Brain microvascular endothelial cell (primary cell): ENCODE data around the gene VAV2.

Experiments
- DNase-seq: peaks from one replicate; pipeline ENCODE4 v3.0.0-alpha.2; 2020
- H3K27ac ChIP-seq: fragments of 250-450 bp; sonication (Bioruptor Pico); 2 replicates; pipeline ENCODE4 v1.5.1; 2020; ENCODE audit warnings: mild to moderate bottlenecking, moderate library complexity
- H3K27me3 ChIP-seq: fragments of 250-450 bp; sonication (Bioruptor Pico); replicated peaks from 2 replicates; pipeline ENCODE4 v1.5.1; 2020; ENCODE audit warnings: mild to moderate bottlenecking
- H3K36me3 ChIP-seq: fragments of 250-450 bp; sonication (Bioruptor Pico); replicated peaks from 2 replicates; pipeline ENCODE4 v1.5.1; 2020; ENCODE audit warnings: mild to moderate bottlenecking
- H3K4me3 ChIP-seq: 2 replicates; pipeline ENCODE4 v1.5.1; 2011; ENCODE audit warnings: low read depth, mild to moderate bottlenecking, control low read depth, low read length, moderate library complexity
- CTCF ChIP-seq: IDR thresholded peaks from 2 replicates; pipeline ENCODE4 v1.5.1; 2011; ENCODE audit warnings: low read depth, mild to moderate bottlenecking, moderate library complexity, low read length, control low read depth, inconsistent platforms; ENCODE audit errors: missing control alignments
- in situ Hi-C: cut with HindIII; loops from 2 replicates; pipeline ENCODE4 v1.10.0; 2017; ENCODE audit warnings: low sequenced_read_pairs, low pct_ligation_motif_present

VAV2 gene

GRCh38 chr9:133818444-133818843, 173.7 kb downstream of the VAV2 start:
- Histone ChIP-seq H3K27ac (no peak overlapping the region), H3K27me3 (no peaks in the 10 kb centered on the region), H3K4me3 (no peak overlapping the region), H3K36me3 (no peaks in the 10 kb centered on the region)
- TF ChIP-seq CTCF: no peak
- no peak for DNase-seq
- in situ Hi-C loops: no loop called here

GRCh38 chr9:133815781-133816180, 176.3 kb downstream of the VAV2 start:
- no peak overlapping the region for H3K4me3 ChIP-seq

DNA sequence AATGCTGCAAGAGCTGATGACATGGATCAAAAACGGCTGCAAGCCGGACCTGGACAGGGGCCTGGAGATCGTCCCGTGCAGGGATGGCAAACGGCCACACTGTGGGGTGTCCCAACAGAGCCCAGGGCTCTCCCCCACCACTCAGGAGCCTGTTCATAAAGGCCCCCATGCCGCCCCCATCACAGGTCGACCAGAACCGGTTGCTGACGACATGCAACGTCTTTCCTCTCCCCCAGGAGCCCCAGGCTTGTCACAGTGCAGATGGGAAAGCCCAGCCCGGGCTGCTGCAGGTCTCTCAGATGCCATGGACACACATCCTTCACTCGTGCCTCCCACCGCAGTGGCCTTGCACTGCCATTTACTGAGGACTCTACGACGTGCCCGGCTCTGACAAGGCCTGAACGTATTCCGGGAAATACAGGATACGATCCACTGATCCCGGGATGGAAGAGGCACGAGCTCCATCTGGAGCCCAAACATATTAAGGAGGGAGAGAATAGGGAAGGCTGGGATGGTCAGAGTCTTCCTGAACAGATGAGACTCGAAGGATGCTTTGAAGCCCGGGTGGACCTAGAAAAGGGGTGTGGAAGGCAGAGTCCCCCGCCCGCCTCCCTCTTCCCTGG, 177.4 kb downstream of the VAV2 start:
- H3K27ac ChIP-seq: no peak overlapping the region
- no peak for TF ChIP-seq CTCF
- in situ Hi-C loops: no loop called here
- no peaks in the 10 kb centered on the region for H3K36me3 ChIP-seq
- H3K27me3 ChIP-seq: no peaks in the 10 kb centered on the region
- no peak for DNase-seq
- H3K4me3 ChIP-seq: no peak overlapping the region

More at GRCh38 chr9:133815781-133816180, 176.3 kb downstream of the VAV2 start:
- H3K27ac ChIP-seq: no peak overlapping the region
- DNase-seq: no peak
- H3K27me3 ChIP-seq: no peaks in the 10 kb centered on the region
- no peaks in the 10 kb centered on the region for H3K36me3 ChIP-seq
- in situ Hi-C loops: no loop called here
- no peak for TF ChIP-seq CTCF

DNA sequence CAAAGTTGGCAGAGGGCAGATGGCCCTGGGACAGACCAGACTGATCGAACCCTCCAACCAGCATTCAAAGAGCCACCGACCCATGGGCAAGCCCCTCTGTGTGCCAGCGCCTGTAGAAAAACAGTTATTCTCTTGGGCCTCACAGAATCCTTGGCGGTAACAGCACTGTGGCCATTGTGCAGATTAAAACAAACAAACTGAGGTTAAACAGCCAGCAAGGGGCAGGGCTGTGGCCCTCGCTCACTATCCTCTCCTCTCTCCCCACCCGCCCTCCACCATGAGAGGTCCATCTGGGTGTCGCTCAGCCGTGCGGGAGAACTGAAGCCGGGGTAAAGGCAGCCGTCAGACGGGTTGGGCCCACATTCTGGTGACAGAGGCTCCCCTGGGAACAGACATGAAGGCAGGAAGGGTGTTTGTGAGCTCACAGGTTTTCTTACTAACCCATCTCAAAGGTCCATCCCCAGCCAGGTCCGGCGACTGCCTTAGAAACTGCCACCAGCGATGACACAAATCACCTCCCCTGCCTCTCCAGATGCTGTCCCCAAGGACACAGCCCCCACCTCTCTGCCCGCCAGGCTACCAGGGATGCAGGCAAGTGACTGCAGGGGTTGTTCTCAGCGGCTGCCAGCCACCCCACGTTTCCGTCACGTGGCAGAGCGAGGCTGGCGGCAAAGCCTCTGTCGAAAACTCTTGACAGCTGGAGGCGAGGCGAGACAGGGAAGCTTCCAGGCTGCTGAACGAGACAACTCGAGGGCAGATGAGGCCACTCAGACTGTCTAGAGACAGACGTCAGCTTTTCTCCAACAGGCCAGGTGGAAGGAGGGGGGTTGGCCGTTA, 178.2 kb downstream of the VAV2 start:
- H3K4me3 ChIP-seq: no peak overlapping the region
- peaks cover 3% of the 10 kb centered on the region for H3K36me3 ChIP-seq
- DNase-seq: no peak
- in situ Hi-C loops: no loop called here
- no peak overlapping the region for H3K27ac ChIP-seq
- H3K27me3 ChIP-seq: no peaks in the 10 kb centered on the region
- TF ChIP-seq CTCF: no peak

DNA sequence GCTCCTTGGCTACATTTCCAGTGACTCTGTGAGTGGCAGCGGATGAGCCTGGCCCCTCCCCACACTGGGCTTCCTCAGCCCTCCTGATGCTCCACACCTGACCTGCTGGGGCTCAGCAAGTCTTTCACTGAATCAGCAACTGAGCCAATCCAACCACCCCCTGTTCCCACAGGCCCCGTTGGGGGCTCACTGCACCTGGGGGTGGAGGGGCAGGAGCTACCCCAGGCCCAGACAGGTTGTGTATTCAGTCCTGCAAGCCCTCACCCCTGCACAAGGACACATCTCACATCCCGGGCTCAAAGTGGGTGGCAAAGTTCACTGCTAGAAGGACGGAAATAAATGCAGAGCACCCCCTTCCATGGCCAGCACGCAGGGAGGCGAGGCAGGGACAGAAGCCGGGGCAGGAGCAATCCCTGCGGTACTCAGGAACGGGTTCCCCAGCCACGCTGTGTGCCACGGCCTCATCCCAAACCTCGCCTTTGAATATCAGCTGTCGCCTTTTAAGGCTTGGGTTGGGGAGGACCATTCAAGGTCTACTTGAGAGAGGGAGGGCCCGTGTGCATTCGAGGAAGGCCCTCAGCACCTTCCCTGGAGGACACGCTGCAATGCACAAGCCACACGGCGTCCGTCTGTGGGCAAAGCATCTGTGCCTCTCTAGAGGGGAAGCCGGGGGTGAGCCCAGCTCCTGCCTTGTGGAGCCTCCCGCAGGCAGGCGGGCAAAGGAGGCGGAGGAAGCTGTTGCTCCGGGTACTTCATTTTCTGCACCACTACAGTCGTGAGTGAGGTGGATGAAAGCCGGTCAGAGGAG, 179.0 kb downstream of the VAV2 start:
- no peak for TF ChIP-seq CTCF
- H3K27me3 ChIP-seq: no peaks in the 10 kb centered on the region
- H3K36me3 ChIP-seq: peaks cover 8% of the 10 kb centered on the region
- H3K27ac ChIP-seq: no peak overlapping the region
- H3K4me3 ChIP-seq: no peak overlapping the region
- in situ Hi-C loops: no loop called here
- no peak for DNase-seq
